H9 (cell line): Measurements from ENCODE around the gene DNASE1. TPM values are rescaled to one million over a fixed set of nuclear protein-coding genes. Genes with fewer than 3 reads are reported as not detected.

Source experiments
- DNase-seq: peaks from one replicate; pipeline ENCODE4 v3.0.0-alpha.2; 2017
- H2AFZ ChIP-seq: one replicate; pipeline ENCODE4 v1.6.1; 2013; ENCODE audit warnings: mild to moderate bottlenecking, low read length, control low read depth, moderate library complexity
- H2AK5ac ChIP-seq: 2 replicates; pipeline ENCODE4 v1.6.1; 2013; ENCODE audit warnings: low read length, control low read depth, mixed read lengths; ENCODE audit not compliant: insufficient read length
- H2BK120ac ChIP-seq: one replicate; pipeline ENCODE4 v1.6.1; 2013; ENCODE audit warnings: low read depth, mild to moderate bottlenecking, low read length, control low read depth, inconsistent platforms; ENCODE audit not compliant: poor library complexity, severe bottlenecking
- H2BK12ac ChIP-seq: 2 replicates; pipeline ENCODE4 v1.6.1; 2013; ENCODE audit warnings: low read length, control low read depth, mixed read lengths, low read depth; ENCODE audit not compliant: insufficient read length
- H2BK15ac ChIP-seq: 2 replicates; pipeline ENCODE4 v1.6.1; 2013; ENCODE audit warnings: low read depth, low read length, control low read depth
- H2BK20ac ChIP-seq: one replicate; pipeline ENCODE4 v1.6.1; 2013; ENCODE audit warnings: low read depth, mild to moderate bottlenecking, low read length, control low read depth, inconsistent platforms; ENCODE audit not compliant: poor library complexity, severe bottlenecking
- H2BK5ac ChIP-seq: 2 replicates; pipeline ENCODE4 v1.6.1; 2013; ENCODE audit warnings: low read length, control low read depth, mixed read lengths; ENCODE audit not compliant: insufficient read length
- H3K14ac ChIP-seq: 2 replicates; pipeline ENCODE4 v1.6.1; 2013; ENCODE audit warnings: low read length, control low read depth; ENCODE audit not compliant: insufficient read depth
- H3K18ac ChIP-seq: 2 replicates; pipeline ENCODE4 v1.6.1; 2013; ENCODE audit warnings: low read depth, mild to moderate bottlenecking, mixed read lengths, low read length, control low read depth; ENCODE audit not compliant: insufficient read length
- H3K23ac ChIP-seq: 2 replicates; pipeline ENCODE4 v1.6.1; 2013; ENCODE audit warnings: low read length, control low read depth, mixed read lengths, low read depth; ENCODE audit not compliant: insufficient read length
- H3K23me2 ChIP-seq: 2 replicates; pipeline ENCODE4 v1.6.1; 2013; ENCODE audit warnings: low read depth, mild to moderate bottlenecking, mixed read lengths, low read length, control low read depth; ENCODE audit not compliant: insufficient read length, poor library complexity, severe bottlenecking
- H3K27ac ChIP-seq: 2 replicates; pipeline ENCODE4 v1.5.1; 2013; ENCODE audit warnings: low read length, control low read depth, mixed read lengths, low read depth; ENCODE audit not compliant: insufficient read length
- H3K27me3 ChIP-seq: 2 replicates; pipeline ENCODE4 v1.6.1; 2013; ENCODE audit warnings: low read length, control low read depth, inconsistent platforms; ENCODE audit not compliant: insufficient read depth
- H3K4ac ChIP-seq: 2 replicates; pipeline ENCODE4 v1.6.1; 2013; ENCODE audit warnings: low read depth, mild to moderate bottlenecking, control low read depth, inconsistent platforms, low read length, moderate library complexity
- H3K4me1 ChIP-seq: 2 replicates; pipeline ENCODE4 v1.6.1; 2013; ENCODE audit warnings: low read length, control low read depth, inconsistent platforms; ENCODE audit not compliant: insufficient read depth
- H3K4me2 ChIP-seq: 2 replicates; pipeline ENCODE4 v1.6.1; 2013; ENCODE audit warnings: low read length, control low read depth, mixed read lengths; ENCODE audit not compliant: insufficient read length, insufficient read depth
- H3K56ac ChIP-seq: 2 replicates; pipeline ENCODE4 v1.6.1; 2013; ENCODE audit warnings: low read depth, mild to moderate bottlenecking, mixed read lengths, low read length, control low read depth; ENCODE audit not compliant: insufficient read length
- H3K79me1 ChIP-seq: 2 replicates; pipeline ENCODE4 v1.6.1; 2013; ENCODE audit warnings: low read depth, mild to moderate bottlenecking, moderate library complexity, low read length, control low read depth, inconsistent platforms; ENCODE audit not compliant: insufficient read depth, poor library complexity, severe bottlenecking
- H3K79me2 ChIP-seq: 2 replicates; pipeline ENCODE4 v1.6.1; 2013; ENCODE audit warnings: low read length, control low read depth, inconsistent platforms; ENCODE audit not compliant: insufficient read depth
- H3K9ac ChIP-seq: 2 replicates; pipeline ENCODE4 v1.6.1; 2013; ENCODE audit warnings: low read length, control low read depth, mixed read lengths; ENCODE audit not compliant: insufficient read length; ENCODE audit errors: extremely low read depth
- H3K9me3 ChIP-seq: one replicate; pipeline ENCODE4 v1.6.1; 2013; ENCODE audit warnings: low read depth, low read length, inconsistent platforms; ENCODE audit not compliant: control insufficient read depth
- H3T11ph ChIP-seq: one replicate; pipeline ENCODE4 v1.6.1; 2013; ENCODE audit warnings: mild to moderate bottlenecking, low read length, control low read depth, inconsistent platforms
- H4K20me1 ChIP-seq: one replicate; pipeline ENCODE4 v1.6.1; 2013; ENCODE audit not compliant: control insufficient read depth, insufficient read length, insufficient read depth
- H4K5ac ChIP-seq: 2 replicates; pipeline ENCODE4 v1.6.1; 2013; ENCODE audit warnings: low read depth, mild to moderate bottlenecking, mixed read lengths, low read length, control low read depth; ENCODE audit not compliant: insufficient read length
- H4K8ac ChIP-seq: replicated peaks from 2 replicates; pipeline ENCODE4 v1.6.1; 2013; ENCODE audit warnings: low read length, control low read depth, mixed read lengths, low read depth; ENCODE audit not compliant: insufficient read length
- H4K91ac ChIP-seq: 2 replicates; pipeline ENCODE4 v1.6.1; 2013; ENCODE audit warnings: low read depth, mild to moderate bottlenecking, moderate library complexity, mixed read lengths, low read length, control low read depth; ENCODE audit not compliant: insufficient read length
- H3K27ac Mint-ChIP-seq, 3 experiments: 2 replicates in 2 of 3; 3 replicates in 1 of 3; pipeline ENCODE4 v1.8.0; 2020 to 2021; ENCODE audit warnings: mixed read lengths in 3 of 3, mild to moderate bottlenecking in 1 of 3, moderate library complexity in 1 of 3
- H3K27me3 Mint-ChIP-seq: 2 replicates; pipeline ENCODE4 v1.8.0; 2021; ENCODE audit warnings: low read depth, mild to moderate bottlenecking, moderate library complexity, mixed read lengths
- H3K36me3 Mint-ChIP-seq, 3 experiments: 2 replicates in 2 of 3; 3 replicates in 1 of 3; pipeline ENCODE4 v1.8.0; 2020 to 2021; ENCODE audit warnings: low read depth in 3 of 3, mixed read lengths in 3 of 3; ENCODE audit not compliant: insufficient read depth in 1 of 3
- H3K4me1 Mint-ChIP-seq, 2 experiments: 2 replicates each; pipeline ENCODE4 v1.8.0; 2020; ENCODE audit warnings: mixed read lengths in 2 of 2
- H3K4me3 Mint-ChIP-seq, 2 experiments: 2 replicates in 1 of 2; 3 replicates in 1 of 2; pipeline ENCODE4 v1.8.0; 2020 to 2021; ENCODE audit warnings: mild to moderate bottlenecking in 2 of 2, mixed read lengths in 2 of 2, moderate library complexity in 1 of 2
- H3K9me3 Mint-ChIP-seq, 2 experiments: 2 replicates in 1 of 2; 3 replicates in 1 of 2; pipeline ENCODE4 v1.8.0; 2020; ENCODE audit warnings: mild to moderate bottlenecking in 2 of 2, mixed read lengths in 2 of 2, moderate library complexity in 1 of 2
- WGBS: extraction: QIAGEN DNeasy Blood & Tissue Kit; methylation state at CpG from one replicate; pipeline ENCODE4 v1.1.7; 2013; ENCODE audit warnings: missing lambda C conversion rate, low lambda C conversion rate, mixed read lengths; ENCODE audit not compliant: insufficient read length; ENCODE audit errors: extremely low coverage; 5-methylcytosine and 5-hydroxymethylcytosine counted together
- total RNA-seq: library from RNA; stranded (reverse); gene quantifications from 2 replicates; pipeline ENCODE4 v1.2.1, GENCODE V29; 2021
- TF ChIP-seq, protein P1 (sequence below): fragments of 200-600 bp; sonication (generic); conservative IDR thresholded peaks from 3 replicates; pipeline ENCODE4 v1.8.0; 2021; ENCODE audit warnings: antibody characterized with exemption, mild to moderate bottlenecking

DNASE1 gene
- total RNA-seq, 1 experiment from 2014 or later, result 10.1 TPM

- no peak overlapping the region for H3K4me3 Mint-ChIP-seq
- no peak overlapping the region for H3K27ac ChIP-seq
- no peaks in the 10 kb centered on the region for H3K27me3 ChIP-seq
- no peak overlapping the region for H4K8ac ChIP-seq
- H3T11ph ChIP-seq, result no peak overlapping the region
- TF ChIP-seq, protein P1, sequence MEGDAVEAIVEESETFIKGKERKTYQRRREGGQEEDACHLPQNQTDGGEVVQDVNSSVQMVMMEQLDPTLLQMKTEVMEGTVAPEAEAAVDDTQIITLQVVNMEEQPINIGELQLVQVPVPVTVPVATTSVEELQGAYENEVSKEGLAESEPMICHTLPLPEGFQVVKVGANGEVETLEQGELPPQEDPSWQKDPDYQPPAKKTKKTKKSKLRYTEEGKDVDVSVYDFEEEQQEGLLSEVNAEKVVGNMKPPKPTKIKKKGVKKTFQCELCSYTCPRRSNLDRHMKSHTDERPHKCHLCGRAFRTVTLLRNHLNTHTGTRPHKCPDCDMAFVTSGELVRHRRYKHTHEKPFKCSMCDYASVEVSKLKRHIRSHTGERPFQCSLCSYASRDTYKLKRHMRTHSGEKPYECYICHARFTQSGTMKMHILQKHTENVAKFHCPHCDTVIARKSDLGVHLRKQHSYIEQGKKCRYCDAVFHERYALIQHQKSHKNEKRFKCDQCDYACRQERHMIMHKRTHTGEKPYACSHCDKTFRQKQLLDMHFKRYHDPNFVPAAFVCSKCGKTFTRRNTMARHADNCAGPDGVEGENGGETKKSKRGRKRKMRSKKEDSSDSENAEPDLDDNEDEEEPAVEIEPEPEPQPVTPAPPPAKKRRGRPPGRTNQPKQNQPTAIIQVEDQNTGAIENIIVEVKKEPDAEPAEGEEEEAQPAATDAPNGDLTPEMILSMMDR, result no peak
- H3K9ac ChIP-seq, result no peak overlapping the region
- no peak overlapping the region for H2BK15ac ChIP-seq
- H4K91ac ChIP-seq, result no peak overlapping the region
- no peak overlapping the region for H4K5ac ChIP-seq
- H2AFZ ChIP-seq, result no peak overlapping the region
- H4K20me1 ChIP-seq, result peaks cover 2% of the 10 kb centered on the region
- peaks cover 38 to 73% (median 58%) of the 10 kb centered on the region in 3 experiments for H3K36me3 Mint-ChIP-seq
- H2BK12ac ChIP-seq, result no peak overlapping the region
- H2BK120ac ChIP-seq, result no peak overlapping the region
- H3K27me3 Mint-ChIP-seq, result no peaks in the 10 kb centered on the region
- no peak overlapping the region for H3K4me2 ChIP-seq
- H2BK20ac ChIP-seq, result no peak overlapping the region
- no peak overlapping the region for H3K4ac ChIP-seq
- H3K23me2 ChIP-seq, result no peaks in the 10 kb centered on the region
- no peaks in the 10 kb centered on the region for H3K79me2 ChIP-seq
- peaks cover 2% of the 10 kb centered on the region; the same call in 1 of the 2 replicates for H3K4me1 ChIP-seq
- no peak overlapping the region for H3K14ac ChIP-seq
- no peaks in the 10 kb centered on the region for H3K79me1 ChIP-seq
- no peak for DNase-seq
- H3K27ac Mint-ChIP-seq, result peak overlapping the region in 2 of 3 experiments; percentile 77 to 84; a peak in 4 of 7 replicates
- peaks cover 20 to 26% of the 10 kb centered on the region in 2 experiments for H3K4me1 Mint-ChIP-seq
- H3K9me3 ChIP-seq, result no peaks in the 10 kb centered on the region
- no peak overlapping the region for H3K56ac ChIP-seq
- no peak overlapping the region for H2AK5ac ChIP-seq
- WGBS, result no CpG with 5 or more reads among the region's 12 CpGs
- H3K18ac ChIP-seq, result no peak overlapping the region
- H3K23ac ChIP-seq, result no peak overlapping the region
- H3K9me3 Mint-ChIP-seq, result no peaks in the 10 kb centered on the region
- H2BK5ac ChIP-seq, result no peak overlapping the region
Measured at GRCh38 chr16:3655030-3655395, 522 bp downstream of the DNASE1 start.
